ENCODE measurements around the gene KLRG1. TPM values are rescaled to one million over a fixed set of nuclear protein-coding genes. Genes with fewer than 3 reads are reported as not detected.

KLRG1 gene
- total and polyA plus RNA-seq, 4 donors, result 0.95 to 2.8 (median 2.6) TPM

DNA sequence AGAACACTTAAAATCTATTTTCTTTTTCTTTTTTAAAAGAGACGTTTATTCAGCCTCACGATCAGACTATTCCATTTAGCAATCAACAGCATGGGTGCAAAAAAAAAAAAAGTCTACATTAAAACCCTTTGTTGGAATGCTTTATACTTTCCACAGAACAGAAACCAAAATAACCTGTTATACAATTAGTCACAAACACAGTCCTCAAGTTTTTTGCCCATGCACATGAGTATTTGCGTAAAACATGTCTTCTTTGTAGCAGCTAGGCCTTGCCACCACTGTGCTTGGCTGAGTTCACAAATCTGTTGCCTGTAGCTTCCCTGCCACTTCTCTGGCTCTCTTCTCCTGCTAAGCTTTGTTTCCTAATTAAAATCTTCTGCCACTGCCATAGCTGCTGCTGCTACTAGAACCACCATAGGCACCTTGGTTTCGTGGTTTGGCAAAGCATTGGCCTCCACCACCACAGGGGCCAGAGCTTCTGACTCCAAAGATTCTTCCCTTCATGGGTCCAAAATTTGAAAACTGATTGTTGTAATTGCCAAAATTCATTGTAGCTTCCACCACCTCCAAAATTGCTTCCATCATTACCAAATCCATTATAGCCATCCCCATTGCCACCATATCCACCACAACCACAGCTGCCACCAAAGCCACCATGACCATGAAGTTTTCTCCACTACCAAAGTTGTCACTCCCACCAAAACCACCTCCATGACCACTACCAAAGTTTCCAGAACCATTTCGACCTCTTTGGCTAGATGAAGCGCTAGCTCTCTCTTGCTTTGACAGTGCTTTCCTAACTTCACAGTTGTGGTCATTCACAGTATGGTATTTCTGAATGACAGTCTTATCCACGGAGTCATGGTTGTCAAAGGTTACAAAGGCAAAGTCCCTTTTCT lies 38.1 kb downstream of the KLRG1 start (continued):
- no peak for TF ChIP-seq REST (IDR thresholded peaks at IDR 0.05)
- TF ChIP-seq HNF4A (conservative IDR thresholded peaks at IDR 0.05), result no peak

DNA sequence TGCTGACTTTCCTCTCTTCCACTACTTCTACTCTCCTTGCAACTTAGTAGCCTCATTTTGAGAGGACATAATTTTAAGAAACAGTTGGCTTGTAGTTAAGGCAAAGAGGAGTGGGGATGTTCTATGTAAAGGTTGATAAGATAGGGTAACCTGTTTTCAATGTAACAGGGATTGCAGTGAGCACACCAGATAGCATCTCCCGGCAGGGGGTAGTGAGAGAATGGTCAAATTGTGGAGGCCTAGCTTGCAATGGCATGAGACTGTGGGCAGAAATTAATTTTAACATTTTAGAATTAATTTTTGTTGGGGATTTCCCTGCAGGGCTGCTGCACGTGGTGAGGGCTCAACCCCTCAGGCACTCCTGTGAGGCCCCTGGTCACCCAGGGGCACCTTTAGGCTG lies 41.4 kb downstream of the KLRG1 start:
- TF ChIP-seq JUND (IDR thresholded peaks at IDR 0.05) (no peak), SP1 (IDR thresholded peaks at IDR 0.05) (no peak), HNF4A (conservative IDR thresholded peaks at IDR 0.05) (no peak), FOXA1 (IDR thresholded peaks at IDR 0.05) (no peak), REST (IDR thresholded peaks at IDR 0.05) (no peak), FOXA2 (IDR thresholded peaks at IDR 0.05) (no peak)
- TF ChIP-seq, protein P1, sequence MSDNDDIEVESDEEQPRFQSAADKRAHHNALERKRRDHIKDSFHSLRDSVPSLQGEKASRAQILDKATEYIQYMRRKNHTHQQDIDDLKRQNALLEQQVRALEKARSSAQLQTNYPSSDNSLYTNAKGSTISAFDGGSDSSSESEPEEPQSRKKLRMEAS (IDR thresholded peaks at IDR 0.05), result no peak
- H3K9me3 ChIP-seq (ENCODE audit: control insufficient read depth in 4 of 4, low read length in 3 of 4), result no peaks in the 10 kb centered on the region
- H3K27ac ChIP-seq (ENCODE audit: low read depth in 1 of 2, low read length in 2 of 2), result no peak overlapping the region
- H3K9ac ChIP-seq (ENCODE audit: low read depth in 1 of 2, low read length in 2 of 2), result no peak overlapping the region
- H3K27me3 ChIP-seq (ENCODE audit: control insufficient read depth in 4 of 4, insufficient read depth in 4 of 4, low read length in 3 of 4), result no peaks in the 10 kb centered on the region
- 85% methylated on average over 2 of the region's 2 CpGs for WGBS
- no peak overlapping the region for H3K4me3 ChIP-seq (ENCODE audit: low read depth in 1 of 3, low read length in 3 of 3)
- no peaks in the 10 kb centered on the region for H3K4me1 ChIP-seq (ENCODE audit: control insufficient read depth in 4 of 4, insufficient read depth in 4 of 4, low read length in 3 of 4)
- DNase-seq (ENCODE audit: low spot score), result no peak
- no peaks in the 10 kb centered on the region for H3K36me3 ChIP-seq (ENCODE audit: control insufficient read depth in 4 of 4, insufficient read depth in 3 of 4, low read depth in 1 of 4, low read length in 3 of 4)

DNA sequence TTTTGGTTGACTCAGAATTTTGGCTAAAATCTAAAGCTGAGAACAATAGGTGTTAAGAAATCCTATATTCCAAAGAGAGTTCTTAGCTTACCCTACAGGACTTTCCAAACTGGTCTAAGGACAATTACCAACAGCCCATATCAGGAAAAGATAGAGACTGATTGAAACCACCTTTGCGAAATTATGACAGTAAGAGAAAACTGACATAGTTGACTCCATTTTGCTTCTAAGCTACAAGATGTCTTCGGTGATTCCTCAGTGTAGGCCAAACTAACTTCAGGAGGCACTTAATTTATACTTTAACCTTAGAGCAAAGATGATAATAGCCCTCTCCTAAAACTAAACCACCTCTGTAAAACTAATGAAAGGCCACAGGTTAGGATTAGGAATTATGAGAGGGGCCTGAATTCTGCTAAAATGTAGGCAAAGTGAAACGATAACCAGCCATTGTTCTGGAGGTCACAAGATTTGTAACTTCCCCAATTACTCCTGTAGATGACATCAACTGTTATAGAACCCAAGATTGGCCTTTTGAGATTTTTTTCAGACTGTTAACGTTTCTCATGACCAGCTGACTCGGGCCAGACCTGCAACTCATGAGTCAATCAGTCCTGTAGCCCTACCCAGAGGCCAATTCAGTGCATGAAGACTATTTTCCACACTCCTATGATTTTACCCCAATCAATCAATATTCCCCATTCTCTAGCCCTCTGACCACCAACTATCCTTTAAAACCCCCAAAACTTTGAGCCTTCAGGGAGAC lies 43.0 kb downstream of the KLRG1 start:
- Histone ChIP-seq H3K9ac (ENCODE audit: low read depth in 1 of 2, low read length in 2 of 2) (no peak overlapping the region), H3K4me1 (ENCODE audit: control insufficient read depth in 4 of 4, insufficient read depth in 4 of 4, low read length in 3 of 4) (no peaks in the 10 kb centered on the region), H3K4me3 (ENCODE audit: low read depth in 1 of 3, low read length in 3 of 3) (no peak overlapping the region), H3K9me3 (ENCODE audit: control insufficient read depth in 4 of 4, low read length in 3 of 4) (no peaks in the 10 kb centered on the region), H3K27me3 (ENCODE audit: control insufficient read depth in 4 of 4, insufficient read depth in 4 of 4, low read length in 3 of 4) (no peaks in the 10 kb centered on the region), H3K27ac (ENCODE audit: low read depth in 1 of 2, low read length in 2 of 2) (no peak overlapping the region), H3K36me3 (ENCODE audit: control insufficient read depth in 4 of 4, insufficient read depth in 3 of 4, low read depth in 1 of 4, low read length in 3 of 4) (no peaks in the 10 kb centered on the region)
- 83% methylated on average over 5 of the region's 5 CpGs for WGBS
- DNase-seq (ENCODE audit: low spot score), result no peak
- TF ChIP-seq SP1 (IDR thresholded peaks at IDR 0.05), result no peak
- TF ChIP-seq FOXA1 (IDR thresholded peaks at IDR 0.05), result no peak
- no peak for TF ChIP-seq RXRA (IDR thresholded peaks at IDR 0.05)
- TF ChIP-seq JUND (IDR thresholded peaks at IDR 0.05), result no peak
- TF ChIP-seq GABPA (IDR thresholded peaks at IDR 0.05 in 1 of 2, conservative IDR thresholded peaks at IDR 0.05 in 1 of 2), result no peak
- TF ChIP-seq, protein P1 (IDR thresholded peaks at IDR 0.05), result no peak
- TF ChIP-seq, protein P2, sequence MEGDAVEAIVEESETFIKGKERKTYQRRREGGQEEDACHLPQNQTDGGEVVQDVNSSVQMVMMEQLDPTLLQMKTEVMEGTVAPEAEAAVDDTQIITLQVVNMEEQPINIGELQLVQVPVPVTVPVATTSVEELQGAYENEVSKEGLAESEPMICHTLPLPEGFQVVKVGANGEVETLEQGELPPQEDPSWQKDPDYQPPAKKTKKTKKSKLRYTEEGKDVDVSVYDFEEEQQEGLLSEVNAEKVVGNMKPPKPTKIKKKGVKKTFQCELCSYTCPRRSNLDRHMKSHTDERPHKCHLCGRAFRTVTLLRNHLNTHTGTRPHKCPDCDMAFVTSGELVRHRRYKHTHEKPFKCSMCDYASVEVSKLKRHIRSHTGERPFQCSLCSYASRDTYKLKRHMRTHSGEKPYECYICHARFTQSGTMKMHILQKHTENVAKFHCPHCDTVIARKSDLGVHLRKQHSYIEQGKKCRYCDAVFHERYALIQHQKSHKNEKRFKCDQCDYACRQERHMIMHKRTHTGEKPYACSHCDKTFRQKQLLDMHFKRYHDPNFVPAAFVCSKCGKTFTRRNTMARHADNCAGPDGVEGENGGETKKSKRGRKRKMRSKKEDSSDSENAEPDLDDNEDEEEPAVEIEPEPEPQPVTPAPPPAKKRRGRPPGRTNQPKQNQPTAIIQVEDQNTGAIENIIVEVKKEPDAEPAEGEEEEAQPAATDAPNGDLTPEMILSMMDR (IDR thresholded peaks at IDR 0.05; ENCODE audit: low read depth, low read length, missing input control), result no peak
- no peak for TF ChIP-seq HNF4A (conservative IDR thresholded peaks at IDR 0.05)
- TF ChIP-seq EGR1 (IDR thresholded peaks at IDR 0.05; ENCODE audit: low read depth in 2 of 2), result no peak
- no peak for TF ChIP-seq YY1 (IDR thresholded peaks at IDR 0.05)
- TF ChIP-seq TAF1 (conservative IDR thresholded peaks at IDR 0.05), result no peak
- no peak for TF ChIP-seq FOXA2 (IDR thresholded peaks at IDR 0.05)
- no peak for TF ChIP-seq RAD21 (IDR thresholded peaks at IDR 0.05)

Measured in liver (tissue), 9 donors.